NCI-H2196 (cell line): ENCODE data around the gene SSX1.
"Not testable (repeated sequence)": the region's sequence is repeated elsewhere in the genome, so short reads cannot be mapped to it uniquely, and the experiment has no call there.

Source experiments
- DNase-seq: peaks from one replicate; lab custom pipeline; 2025; ENCODE audit not compliant: unreplicated experiment; lab: John Stamatoyannopoulos, UW

SSX1 gene

GRCh38 chrX:48255062-48255796 is at the start of gene SSX1:
TSS of gene SSX1 (plus strand) at chrX:48255392. CDS start at chrX:48257242, 1,850 bp downstream.
- DNase-seq: not testable (repeated sequence)

- DNase-seq: not testable (repeated sequence)
Measured at GRCh38 chrX:48214341-48214740, 40.9 kb upstream of the SSX1 start.

DNA sequence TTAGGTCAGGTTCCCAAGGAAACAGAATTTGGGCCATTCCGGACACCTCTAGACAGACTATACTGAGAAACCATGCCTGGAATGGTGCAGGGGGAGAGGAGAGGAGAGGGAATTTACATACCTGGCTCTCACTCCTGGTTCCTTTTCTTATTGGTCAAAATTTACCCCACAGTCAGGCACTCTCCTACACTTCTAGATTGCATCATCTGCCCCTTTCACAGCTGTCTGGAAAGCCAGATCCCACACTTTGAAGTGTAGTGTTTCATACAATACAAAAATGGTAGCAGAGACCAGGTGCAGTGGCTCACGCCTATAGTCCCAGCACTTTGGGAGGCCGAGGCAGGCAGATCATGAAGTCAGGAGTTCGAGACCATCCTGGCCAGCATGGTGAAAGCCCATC is 31.0 kb upstream of the SSX1 start:
- DNase-seq: not testable (repeated sequence)

DNA sequence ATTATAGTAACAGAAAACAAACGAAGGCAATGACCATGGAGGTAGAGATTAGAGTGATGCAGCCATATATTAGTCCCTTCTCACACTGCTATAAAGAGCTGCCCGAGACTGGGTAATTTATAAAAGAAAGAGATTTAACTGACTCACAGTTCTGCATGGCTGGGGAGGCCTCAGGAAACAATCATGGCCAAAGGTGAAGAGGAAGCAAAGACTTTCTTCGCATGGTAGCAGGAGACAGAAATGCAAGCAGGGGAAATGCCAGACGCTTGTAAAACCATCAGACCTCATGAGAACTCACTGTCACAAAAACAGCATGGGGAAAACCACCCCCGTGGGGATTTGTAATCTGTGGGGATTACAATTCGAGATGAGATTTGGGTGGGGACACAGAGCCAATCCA is 2.2 kb upstream of the SSX1 start:
- DNase-seq: not testable (repeated sequence)

GRCh38 chrX:48274365-48274764 is 19.2 kb downstream of the SSX1 start:
- not testable (repeated sequence) for DNase-seq

- DNase-seq: peak; percentile 40
Measured at GRCh38 chrX:48278958-48279357, 23.8 kb downstream of the SSX1 start.

DNA sequence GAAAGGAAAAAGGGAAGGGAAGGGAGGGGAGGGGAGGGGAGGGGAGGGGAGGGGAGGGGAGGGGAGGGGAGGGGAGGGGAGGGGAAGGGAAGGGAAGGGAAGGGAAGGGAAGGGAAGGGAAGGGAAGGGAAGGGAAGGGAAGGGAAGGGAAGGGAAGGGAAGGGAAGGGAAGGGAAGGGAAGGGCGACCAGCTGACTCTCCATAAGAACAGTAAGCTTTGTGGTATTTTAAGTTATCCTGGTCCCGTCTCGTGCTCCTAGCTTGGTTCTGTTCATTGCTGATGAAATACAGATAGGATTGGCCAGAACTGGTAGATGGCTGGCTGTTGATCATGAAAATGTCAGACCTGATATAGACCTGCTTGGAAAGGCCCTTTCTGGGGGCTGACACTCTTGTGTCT is 25.5 kb downstream of the SSX1 start:
- DNase-seq: not testable (repeated sequence)

DNA sequence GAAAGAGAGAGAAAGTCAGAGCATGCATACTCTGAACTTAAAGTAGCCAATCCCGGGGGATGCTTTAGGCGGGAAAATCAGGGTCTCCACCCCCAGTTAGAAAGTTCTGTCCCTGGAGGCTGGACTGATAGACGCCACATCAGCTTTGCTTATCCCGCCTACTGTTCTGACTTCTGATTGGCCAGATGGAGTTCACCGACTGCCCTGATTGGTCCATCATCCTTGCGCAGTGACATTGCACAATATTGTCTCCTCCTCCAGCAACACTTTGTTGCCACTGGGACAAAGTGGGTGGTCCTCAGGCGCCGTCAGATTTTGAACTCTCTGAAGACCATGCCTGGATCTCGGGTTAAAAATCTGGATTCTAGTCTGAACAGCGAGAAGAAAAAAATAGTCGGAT is 51.0 kb downstream of the SSX1 start:
- DNase-seq: no peak

GRCh38 chrX:48313996-48314395 is 58.8 kb downstream of the SSX1 start:
- not testable (repeated sequence) for DNase-seq
